ENCODE measurements around the gene KRTAP19-1. TPM values are rescaled to one million over a fixed set of nuclear protein-coding genes. Genes with fewer than 3 reads are reported as not detected.
"Not testable (repeated sequence)": the region's sequence is repeated elsewhere in the genome, so short reads cannot be mapped to it uniquely, and the experiment has no call there.

KRTAP19-1 gene
- total RNA-seq (not detected), polyA plus RNA-seq (ENCODE audit: insufficient read length in 6 of 6) (not detected)
- long read RNA-seq, donor 1 = 0 reads
- long read RNA-seq, donor 2 = 0 reads
- long read RNA-seq, donor 3 = 0 reads
- long read RNA-seq, donor 4 = 0 reads
- long read RNA-seq, donor 5 = 0 reads
- long read RNA-seq, donor 6 = 0 reads
- long read RNA-seq, donor 7 = 0 reads
- long read RNA-seq, donor 8 = 0 reads
- long read RNA-seq, donor 9 = 0 reads
- long read RNA-seq, donor 10 = 0 reads
- long read RNA-seq, donor 11 = 0 reads
- long read RNA-seq, donor 12 = 0 reads

DNA sequence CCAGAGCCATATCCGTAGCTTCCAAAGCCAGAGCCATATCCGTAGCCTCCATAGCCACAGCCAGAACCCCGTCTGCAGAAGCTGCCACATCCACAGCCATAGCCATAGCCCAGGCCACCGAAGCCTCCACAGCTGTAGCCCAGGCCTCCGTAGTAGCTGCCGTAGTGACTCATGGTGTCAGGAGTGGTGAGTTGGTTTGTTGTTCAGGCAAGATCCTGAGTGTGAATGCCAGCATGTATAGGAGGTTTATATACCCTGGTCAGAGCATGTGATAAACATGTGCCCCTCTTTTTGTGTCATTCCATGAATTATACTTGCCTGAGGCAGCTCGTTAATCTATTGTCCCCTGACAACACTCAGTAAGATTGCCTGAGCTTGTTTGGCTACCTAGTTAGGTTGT is at the start of gene KRTAP19-1:
KRTAP19-1 (minus strand) TSS at position 223 of the 400 bp plus-strand sequence; CDS start at position 173, 50 bp downstream.
- Histone ChIP-seq H3K4me3 (no peak within 1 kb of the TSS), H3K36me3 (no peaks in the 10 kb centered on the region), H3K9me3 (no peaks in the 10 kb centered on the region), H3K27ac (no peak within 1 kb of the TSS), H3K27me3 (no peaks in the 10 kb centered on the region), H3K4me1 (no peaks in the 10 kb centered on the region)
- intact Hi-C loops (cut with DNase I) = no loop called here
- DNase-seq = no peak
- ATAC-seq = no peak
- TF ChIP-seq, protein P1, sequence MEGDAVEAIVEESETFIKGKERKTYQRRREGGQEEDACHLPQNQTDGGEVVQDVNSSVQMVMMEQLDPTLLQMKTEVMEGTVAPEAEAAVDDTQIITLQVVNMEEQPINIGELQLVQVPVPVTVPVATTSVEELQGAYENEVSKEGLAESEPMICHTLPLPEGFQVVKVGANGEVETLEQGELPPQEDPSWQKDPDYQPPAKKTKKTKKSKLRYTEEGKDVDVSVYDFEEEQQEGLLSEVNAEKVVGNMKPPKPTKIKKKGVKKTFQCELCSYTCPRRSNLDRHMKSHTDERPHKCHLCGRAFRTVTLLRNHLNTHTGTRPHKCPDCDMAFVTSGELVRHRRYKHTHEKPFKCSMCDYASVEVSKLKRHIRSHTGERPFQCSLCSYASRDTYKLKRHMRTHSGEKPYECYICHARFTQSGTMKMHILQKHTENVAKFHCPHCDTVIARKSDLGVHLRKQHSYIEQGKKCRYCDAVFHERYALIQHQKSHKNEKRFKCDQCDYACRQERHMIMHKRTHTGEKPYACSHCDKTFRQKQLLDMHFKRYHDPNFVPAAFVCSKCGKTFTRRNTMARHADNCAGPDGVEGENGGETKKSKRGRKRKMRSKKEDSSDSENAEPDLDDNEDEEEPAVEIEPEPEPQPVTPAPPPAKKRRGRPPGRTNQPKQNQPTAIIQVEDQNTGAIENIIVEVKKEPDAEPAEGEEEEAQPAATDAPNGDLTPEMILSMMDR (IDR thresholded peaks at IDR 0.05) = no peak

GRCh38 chr21:30518876-30519275 is 38.7 kb upstream of the KRTAP19-1 start:
- Histone ChIP-seq H3K4me1 (no peaks in the 10 kb centered on the region), H3K27me3 (no peaks in the 10 kb centered on the region), H3K27ac (no peak overlapping the region), H3K4me3 (no peak overlapping the region), H3K36me3 (no peaks in the 10 kb centered on the region), H3K9me3 (peaks cover 0 to 1% of the 10 kb centered on the region in 2 donors)
- DNase-seq (no peak), ATAC-seq (no peak)
- intact Hi-C loops (cut with DNase I) = no loop called here
- TF ChIP-seq, protein P1 (IDR thresholded peaks at IDR 0.05) = no peak

DNA sequence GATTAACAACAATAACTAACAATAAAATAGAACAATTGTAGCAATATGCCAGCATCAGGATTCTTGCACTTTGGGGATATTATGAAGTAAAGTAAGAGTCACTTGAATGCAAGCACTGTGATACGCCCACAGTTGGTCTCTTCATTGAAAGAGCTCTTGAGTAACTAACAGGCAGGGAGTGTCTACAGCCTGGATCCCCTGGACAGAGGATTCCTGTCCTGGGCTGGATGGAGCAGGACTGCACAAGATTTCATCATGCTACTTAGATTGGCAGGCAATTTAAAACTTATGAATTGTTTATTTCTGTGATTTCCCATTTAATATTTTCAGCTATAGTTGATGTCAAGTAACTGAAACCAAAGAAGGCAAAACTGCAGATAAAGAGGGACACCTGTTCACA is 35.5 kb upstream of the KRTAP19-1 start:
- intact Hi-C loops (cut with DNase I) = no loop called here
- TF ChIP-seq, protein P1 (IDR thresholded peaks at IDR 0.05) = no peak
- ATAC-seq = no peak

DNA sequence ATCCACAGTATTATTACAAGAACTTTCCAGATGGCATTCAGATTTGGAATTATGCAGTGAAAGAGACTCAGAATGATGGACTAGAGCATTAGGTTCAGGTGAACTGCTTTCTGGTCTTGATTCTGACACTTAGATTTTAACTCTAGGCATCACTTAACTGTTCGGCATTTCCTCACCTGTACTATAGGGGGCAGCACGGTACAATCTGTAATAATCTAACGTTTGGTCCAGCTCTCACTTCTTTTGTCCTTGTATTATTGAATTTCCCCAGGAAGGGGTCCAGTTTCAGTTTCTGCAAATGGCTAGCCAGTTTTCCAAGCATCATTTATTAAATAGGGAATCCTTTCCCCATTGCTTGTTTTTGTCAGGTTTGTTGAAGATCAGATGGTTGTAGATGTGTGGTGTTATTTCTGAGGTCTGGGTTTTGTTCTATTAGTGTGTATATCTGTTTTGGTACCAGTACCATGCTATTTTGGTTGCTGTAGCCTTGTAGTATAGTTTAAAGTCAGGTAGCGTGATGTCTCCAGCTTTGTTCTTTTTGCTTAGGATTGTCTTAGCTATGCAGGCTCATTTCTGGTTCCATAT is 25.5 kb upstream of the KRTAP19-1 start:
- TF ChIP-seq, protein P1 (IDR thresholded peaks at IDR 0.05) = peak in 1 of 2 donors; percentile 27
- H3K27me3 ChIP-seq; intact Hi-C loops (cut with DNase I); H3K36me3 ChIP-seq; DNase-seq; H3K4me3 ChIP-seq; H3K4me1 ChIP-seq; H3K9me3 ChIP-seq; H3K27ac ChIP-seq; ATAC-seq: not testable (repeated sequence)

More for the DNA sequence above, 35.5 kb upstream of the KRTAP19-1 start:
- Histone ChIP-seq H3K27me3 (no peaks in the 10 kb centered on the region), H3K4me1 (no peaks in the 10 kb centered on the region), H3K9me3 (peaks cover 0 to 1% of the 10 kb centered on the region in 2 donors), H3K4me3 (no peak overlapping the region), H3K36me3 (no peaks in the 10 kb centered on the region), H3K27ac (no peak overlapping the region)
- DNase-seq = no peak

DNA sequence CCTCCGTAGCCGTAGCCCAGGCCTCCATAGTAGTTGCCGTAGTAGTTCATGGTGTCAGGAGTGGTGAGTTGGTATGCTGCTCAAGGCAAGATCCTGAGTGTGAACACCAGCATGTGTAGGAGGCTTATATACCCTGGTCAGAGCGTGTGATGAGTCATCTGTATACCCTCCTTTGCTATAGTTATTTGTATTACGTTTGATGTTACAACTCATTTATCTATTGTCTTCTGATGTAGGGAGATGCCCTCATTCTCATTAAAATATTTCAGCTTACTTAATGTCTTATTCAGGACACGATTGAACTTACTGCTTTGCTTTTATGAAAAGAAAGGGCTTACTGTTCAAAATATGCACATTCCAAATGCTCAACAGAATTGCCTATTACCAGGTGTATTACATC is 21.9 kb upstream of the KRTAP19-1 start, which contains the start of gene KRTAP19-5:
KRTAP19-5 (minus strand) TSS at position 101 of the 400 bp plus-strand sequence; CDS start at position 50, 51 bp downstream.
- Histone ChIP-seq H3K9me3 (no peaks in the 10 kb centered on the region), H3K4me1 (no peaks in the 10 kb centered on the region), H3K4me3 (no peak within 1 kb of the TSS), H3K27ac (no peak within 1 kb of the TSS), H3K27me3 (no peaks in the 10 kb centered on the region), H3K36me3 (no peaks in the 10 kb centered on the region)
- TF ChIP-seq, protein P1 (IDR thresholded peaks at IDR 0.05) = no peak
- intact Hi-C loops (cut with DNase I) = no loop called here
- no peak for ATAC-seq
- no peak for DNase-seq
